Stimulated activated CD4-positive, alpha-beta T cell treated with anti-CD3 and anti-CD28 coated beads, TNF-alpha, amount 100 ng/mL, for 4 hours (primary cell): Measurements from ENCODE around the gene CCDC85C.

Experiments
- DNase-seq, 3 experiments: peaks; one replicate each; pipeline ENCODE4 v3.0.0-alpha.2; 2020; ENCODE audit warnings: low read depth in 3 of 3

The CCDC85C gene

DNA sequence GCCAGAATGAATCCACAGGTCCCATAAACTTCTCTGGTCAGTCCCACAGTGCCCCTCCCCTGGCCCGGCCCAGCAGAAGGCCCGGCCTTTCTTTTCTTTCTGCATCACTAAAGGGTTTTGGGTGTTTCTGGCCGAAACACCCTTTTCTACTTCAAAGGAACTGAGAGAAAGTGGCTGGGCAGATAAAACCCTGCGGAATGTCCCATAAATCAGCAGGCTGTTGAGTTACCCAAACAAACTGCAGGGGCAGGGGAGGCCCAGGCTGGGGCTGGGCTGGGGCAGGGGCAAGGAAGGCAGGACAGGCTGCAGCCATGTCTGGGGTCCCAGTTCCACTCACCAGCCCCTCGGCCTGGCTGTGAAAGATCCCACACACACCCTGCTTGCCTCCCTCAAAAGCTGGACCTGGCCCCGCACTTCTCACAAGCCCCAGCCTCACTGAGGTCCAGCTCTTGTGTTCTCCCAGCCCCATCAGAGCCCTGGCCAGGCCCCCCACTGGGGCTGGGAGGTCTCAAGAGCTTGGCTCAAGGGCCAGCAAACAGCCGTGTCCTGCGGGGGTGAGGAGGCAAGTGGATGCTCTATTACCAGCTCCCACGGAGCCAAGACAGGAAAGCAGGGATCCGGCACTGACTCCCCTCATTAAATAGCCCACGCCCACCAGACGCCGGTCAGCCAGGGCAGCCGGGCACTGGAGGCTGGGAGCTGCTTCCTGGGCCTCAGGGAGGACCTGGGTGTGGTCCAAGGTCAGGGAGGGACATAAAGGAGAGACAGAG, 80.9 kb downstream of the CCDC85C start:
- DNase-seq = no peak

GRCh38 chr14:99522457-99522891, 81.5 kb downstream of the CCDC85C start:
- no peak for DNase-seq

DNA sequence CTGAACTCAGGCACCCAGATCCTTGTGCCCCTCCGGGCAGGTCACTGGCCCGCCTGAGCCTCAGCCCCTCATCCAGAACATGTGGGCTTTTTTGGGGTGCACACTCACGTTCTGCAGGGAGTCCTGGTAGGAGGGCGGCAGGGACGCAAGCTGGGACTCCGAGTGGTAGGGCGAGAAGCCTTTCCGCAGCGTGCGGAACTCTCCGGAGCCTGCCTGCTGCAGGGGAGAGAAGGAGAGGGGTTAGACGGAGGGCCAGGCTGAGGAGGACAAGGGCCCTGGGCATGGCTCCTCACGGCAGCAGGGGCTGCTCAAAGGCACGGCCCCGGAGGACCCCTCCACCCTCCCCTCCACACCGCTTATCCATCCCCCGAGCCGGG, 82.0 kb downstream of the CCDC85C start:
- DNase-seq = no peak

GRCh38 chr14:99521176-99522024, 82.6 kb downstream of the CCDC85C start:
- DNase-seq = no peak

GRCh38 chr14:99520571-99521081, 83.4 kb downstream of the CCDC85C start:
- DNase-seq = no peak

GRCh38 chr14:99519931-99520421, 84.0 kb downstream of the CCDC85C start:
- no peak for DNase-seq

GRCh38 chr14:99519347-99519881, 84.6 kb downstream of the CCDC85C start:
- DNase-seq = no peak

- peak; percentile 71 to 74 (median 71) for DNase-seq
Measured at GRCh38 chr14:99518441-99519346, 85.3 kb downstream of the CCDC85C start.

DNA sequence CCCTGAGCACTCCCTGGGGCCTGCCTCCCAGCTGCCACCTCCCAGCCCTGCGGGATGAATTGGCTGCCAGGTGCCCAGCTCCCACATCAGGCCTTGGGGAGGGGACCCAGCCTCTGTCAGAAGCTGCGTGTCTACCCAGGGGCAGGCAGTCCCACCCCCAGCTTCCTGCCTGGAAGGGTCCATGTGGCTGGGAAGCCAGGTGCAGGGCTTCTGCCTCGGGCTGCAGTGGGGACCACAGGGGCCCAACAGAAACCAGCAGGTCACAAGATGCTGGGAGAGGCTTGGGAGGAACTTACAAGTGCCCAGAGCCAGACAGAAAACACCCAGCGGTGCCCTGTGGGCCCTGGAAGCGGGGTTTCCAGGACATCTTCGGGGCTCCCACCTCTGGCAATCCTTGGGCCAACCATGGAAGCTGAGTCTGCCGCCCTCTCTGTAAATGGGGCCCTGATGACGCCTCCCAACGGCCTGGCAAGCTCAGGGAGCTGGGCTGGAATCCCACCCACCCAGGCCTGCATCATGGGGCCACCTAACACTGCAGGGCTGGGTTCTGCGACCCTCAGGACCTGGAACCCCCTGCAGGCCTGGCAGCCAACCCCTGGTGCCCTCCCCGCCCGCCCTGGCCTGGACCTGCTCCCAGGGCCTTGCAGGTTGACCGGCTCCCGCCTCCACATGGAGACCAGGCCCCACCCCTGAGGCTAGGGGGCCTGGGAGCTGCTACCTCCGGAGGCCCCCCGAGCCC, 86.2 kb downstream of the CCDC85C start:
- DNase-seq = no peak

GRCh38 chr14:99516871-99517642, 87.0 kb downstream of the CCDC85C start:
- no peak for DNase-seq

GRCh38 chr14:99516156-99516870, 87.7 kb downstream of the CCDC85C start:
- no peak for DNase-seq

- DNase-seq = no peak
Measured at GRCh38 chr14:99515301-99516155, 88.5 kb downstream of the CCDC85C start.

GRCh38 chr14:99514552-99515300, 89.3 kb downstream of the CCDC85C start:
- no peak for DNase-seq

DNA sequence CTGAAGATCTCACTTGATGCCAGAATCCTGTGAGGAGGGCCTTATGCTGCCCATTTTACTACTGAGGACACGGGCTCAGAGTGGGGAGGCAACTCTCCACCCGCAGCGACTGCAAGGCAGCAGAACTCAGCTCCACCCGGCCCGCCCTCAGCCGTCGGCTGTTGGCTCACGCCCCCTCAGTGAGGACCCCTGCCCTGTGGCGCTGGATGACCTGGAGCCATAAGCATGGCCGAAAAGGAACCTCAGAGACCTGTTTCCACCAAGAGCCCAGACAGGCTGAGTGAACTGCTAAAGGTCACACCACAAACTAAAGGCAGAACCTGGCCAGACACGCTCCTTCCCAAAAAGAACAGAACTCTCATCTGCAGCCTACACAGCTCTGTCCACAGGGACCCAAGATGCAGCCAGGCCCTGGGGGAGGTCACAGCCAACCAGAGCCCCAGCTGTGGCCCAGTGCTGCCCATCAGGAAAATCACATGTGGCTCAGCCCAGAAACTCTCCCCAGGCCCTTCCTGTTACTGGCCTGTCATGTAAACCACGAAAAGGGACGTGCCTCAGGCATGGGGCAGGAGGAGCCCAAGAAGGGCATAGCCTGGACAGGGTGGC, 90.0 kb downstream of the CCDC85C start:
- no peak for DNase-seq

- DNase-seq = no peak
Measured at GRCh38 chr14:99513183-99513694, 90.8 kb downstream of the CCDC85C start.

DNA sequence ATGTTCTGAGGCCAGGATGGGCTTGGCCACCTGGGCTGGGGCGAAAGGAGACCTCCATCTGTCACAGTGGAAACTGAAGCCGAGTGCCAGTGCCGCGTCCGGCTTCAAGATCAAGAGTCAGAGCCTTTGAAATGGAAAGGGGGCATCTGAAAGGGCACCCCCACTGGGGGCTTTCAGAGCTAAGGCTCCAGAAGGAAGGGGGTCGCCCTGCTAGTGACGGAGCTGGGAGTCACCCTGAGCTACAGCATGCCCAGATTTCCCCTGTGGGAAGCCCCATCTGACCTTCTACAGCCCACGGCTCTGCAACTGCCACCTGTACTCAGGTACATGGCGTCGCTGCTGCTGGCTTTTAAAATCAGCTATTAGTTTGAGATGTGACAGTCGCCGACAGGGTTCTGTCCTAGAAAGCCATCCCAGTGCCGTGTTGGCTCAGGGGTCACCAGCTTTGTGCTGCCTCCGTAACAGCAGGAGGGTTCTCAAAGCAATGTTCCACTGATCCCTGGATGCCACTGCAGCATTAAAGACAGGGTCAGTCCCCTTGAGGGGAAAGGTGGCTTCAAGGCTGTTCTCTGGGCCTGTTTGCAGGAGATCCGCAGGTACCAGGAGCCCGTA, 91.3 kb downstream of the CCDC85C start:
- DNase-seq = no peak
